Astrocyte of the spinal cord (primary cell): Measurements from ENCODE around the gene DENND1A.

Experiments used
- DNase-seq: peaks from one replicate; pipeline ENCODE4 v3.0.0; 2011; ENCODE audit warnings: low read depth, low spot score
- H3K4me3 ChIP-seq: 2 replicates; pipeline ENCODE4 v1.5.1; 2011; ENCODE audit warnings: low read depth, mild to moderate bottlenecking, low read length, moderate library complexity
- CTCF ChIP-seq: IDR thresholded peaks from 2 replicates; pipeline ENCODE4 v1.5.1; 2012; ENCODE audit warnings: low read depth, mild to moderate bottlenecking, low read length, inconsistent platforms
- in situ Hi-C: cut with HindIII; loops from 2 replicates; pipeline ENCODE4 v1.10.0; 2017; ENCODE audit warnings: low sequenced_read_pairs

DENND1A gene

GRCh38 chr9:123416176-123416575, 513.8 kb downstream of the DENND1A start:
- no peak overlapping the region for H3K4me3 ChIP-seq
- DNase-seq = no peak
- in situ Hi-C loops = no loop called here
- no peak for TF ChIP-seq CTCF

DNA sequence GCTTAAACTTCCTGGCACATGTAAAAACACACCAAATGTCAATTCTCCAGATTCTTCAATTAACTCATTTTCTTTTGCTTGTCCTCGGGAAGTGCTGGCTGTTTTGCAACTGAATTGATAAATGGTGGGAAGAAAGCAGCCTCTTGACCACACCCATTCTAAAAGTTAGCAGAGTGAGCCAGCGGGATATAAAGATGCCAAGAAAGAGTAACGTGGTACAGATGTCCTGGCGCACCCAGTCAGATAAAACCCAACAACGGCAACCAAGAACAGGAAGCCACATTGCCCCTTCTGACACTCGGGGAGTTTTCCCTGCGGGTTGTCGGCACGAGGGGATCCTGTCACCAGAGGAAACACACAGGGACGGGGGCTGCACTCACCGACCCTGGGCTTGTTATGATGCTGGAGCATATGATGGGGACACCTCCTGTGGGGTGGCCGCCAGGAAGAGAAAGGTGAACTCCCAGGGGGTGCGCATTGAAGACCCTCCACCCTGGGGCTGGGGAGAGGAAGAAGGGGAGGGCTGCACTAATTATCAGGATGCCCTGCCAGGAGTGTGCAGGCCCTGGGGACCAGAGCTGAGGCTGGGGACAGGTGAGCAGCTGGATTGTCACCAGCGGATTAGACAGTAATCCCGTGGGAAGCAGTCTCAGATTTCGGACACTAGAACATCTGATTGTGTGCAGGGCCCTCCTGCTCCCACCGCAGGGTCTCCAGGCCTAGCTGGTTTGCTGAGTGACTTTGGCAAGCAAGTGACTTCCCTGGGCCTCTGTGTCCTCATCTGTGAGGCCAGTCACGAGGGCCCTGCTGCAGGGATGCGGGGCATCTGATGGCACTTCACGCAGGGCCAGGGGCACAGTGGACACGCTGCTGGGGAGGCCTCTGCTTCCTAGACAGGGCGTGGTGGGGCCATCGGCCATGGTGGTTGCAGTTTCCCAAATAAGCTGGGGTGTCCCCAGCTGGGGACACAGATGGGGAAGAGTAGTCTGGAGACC, 514.7 kb downstream of the DENND1A start:
- in situ Hi-C loops = no loop called here
- DNase-seq = no peak
- TF ChIP-seq CTCF = no peak
- H3K4me3 ChIP-seq = no peak overlapping the region

- no peak overlapping the region for H3K4me3 ChIP-seq
- no peak for DNase-seq
- no peak for TF ChIP-seq CTCF
- in situ Hi-C loops = no loop called here
Measured at GRCh38 chr9:123414204-123414603, 515.7 kb downstream of the DENND1A start.

DNA sequence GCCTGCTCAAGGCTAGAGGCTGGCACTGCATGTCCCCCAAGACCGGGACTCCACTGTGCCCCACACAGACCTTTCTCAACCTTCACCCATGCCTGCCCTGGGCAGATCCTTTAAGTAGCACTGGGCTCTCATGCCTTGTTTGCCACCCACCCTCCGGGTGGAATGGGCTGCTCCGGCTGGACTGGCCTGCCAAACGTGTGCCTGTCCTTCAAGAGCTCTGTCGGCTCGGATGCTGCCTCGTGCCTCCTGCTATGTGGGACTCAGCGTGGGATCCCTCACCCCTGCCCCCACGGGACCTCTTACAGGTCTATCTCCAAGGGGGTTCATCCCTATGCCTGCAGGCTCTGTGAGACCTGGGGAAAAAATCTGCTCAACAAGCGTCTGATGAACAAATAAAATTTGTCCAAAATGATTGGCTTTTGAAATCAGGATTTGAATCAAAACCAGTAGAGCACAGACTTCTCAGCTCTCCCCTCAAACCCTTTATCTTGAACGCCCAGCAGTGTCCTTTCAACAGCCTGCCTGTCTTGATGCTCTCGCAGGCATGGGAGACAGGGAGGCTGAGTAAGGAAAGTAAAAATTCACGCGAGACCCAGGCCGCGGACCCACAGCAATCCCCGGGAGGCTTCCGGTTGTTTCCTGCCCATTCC, 517.6 kb downstream of the DENND1A start:
- TF ChIP-seq CTCF = no peak
- in situ Hi-C loops = no loop called here
- DNase-seq = no peak
- no peak overlapping the region for H3K4me3 ChIP-seq

DNA sequence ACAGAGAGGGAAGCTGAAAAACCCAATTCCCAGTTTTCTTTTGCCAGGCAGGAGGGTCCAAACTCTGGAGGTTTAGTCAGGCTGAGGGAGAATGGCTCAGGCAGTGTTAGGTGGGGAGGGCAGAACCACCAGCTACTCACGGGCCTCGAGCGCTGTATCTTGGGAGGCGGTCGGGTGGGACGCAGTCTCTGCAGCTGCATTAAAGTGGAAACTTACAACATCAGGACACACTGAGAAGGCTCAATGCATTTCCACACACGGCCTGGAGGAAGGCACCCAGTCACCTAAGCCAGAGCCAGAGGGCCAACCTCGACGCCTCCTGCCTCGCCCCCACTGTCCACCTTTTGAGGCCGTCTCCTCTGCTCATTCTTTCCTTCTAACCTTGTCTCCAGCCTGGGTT, 518.3 kb downstream of the DENND1A start:
- no peak for TF ChIP-seq CTCF
- no peak for DNase-seq
- in situ Hi-C loops = no loop called here
- no peak overlapping the region for H3K4me3 ChIP-seq

- no peak overlapping the region for H3K4me3 ChIP-seq
- TF ChIP-seq CTCF = no peak
- DNase-seq = no peak
- in situ Hi-C loops = no loop called here
Measured at GRCh38 chr9:123411191-123411590, 518.7 kb downstream of the DENND1A start.
